HFF-Myc (cell line): ENCODE data around the gene KCNJ5.

Experiments
- DNase-seq: peaks from one replicate; pipeline ENCODE4 v3.0.0-alpha.2; 2011; ENCODE audit warnings: low read depth; ENCODE audit errors: extremely low read depth
- H3K4me3 ChIP-seq: replicated peaks from 2 replicates; pipeline ENCODE4 v1.5.1; 2011; ENCODE audit warnings: low read depth, mild to moderate bottlenecking, control low read depth, low read length
- TF ChIP-seq, protein P1 (sequence below): IDR thresholded peaks from 2 replicates; pipeline ENCODE4 v1.5.1; 2012; ENCODE audit warnings: mild to moderate bottlenecking, low read depth, low read length, control low read depth; ENCODE audit errors: missing control alignments

Gene KCNJ5

DNA sequence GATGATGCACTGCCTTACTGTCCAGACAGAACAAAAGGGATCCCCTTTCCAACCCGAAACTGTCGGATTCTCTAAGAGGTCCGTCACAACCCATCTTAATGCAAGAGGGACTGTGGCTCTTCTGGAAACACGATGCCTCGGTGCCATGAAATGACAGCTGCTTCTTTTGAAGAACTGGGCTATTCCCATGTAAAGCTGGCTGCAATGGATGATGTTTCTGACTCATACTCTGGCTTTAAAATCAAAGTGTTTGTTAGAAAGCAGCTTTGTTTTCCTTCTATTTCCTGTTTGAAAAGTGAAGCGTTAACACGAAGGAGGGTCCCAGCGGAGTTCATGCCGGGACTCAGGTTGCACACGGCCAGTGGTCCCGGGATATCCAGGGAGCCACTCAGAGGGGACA lies 48.4 kb downstream of the KCNJ5 start:
- no peak for DNase-seq
- H3K4me3 ChIP-seq, result no peak overlapping the region
- TF ChIP-seq, protein P1, sequence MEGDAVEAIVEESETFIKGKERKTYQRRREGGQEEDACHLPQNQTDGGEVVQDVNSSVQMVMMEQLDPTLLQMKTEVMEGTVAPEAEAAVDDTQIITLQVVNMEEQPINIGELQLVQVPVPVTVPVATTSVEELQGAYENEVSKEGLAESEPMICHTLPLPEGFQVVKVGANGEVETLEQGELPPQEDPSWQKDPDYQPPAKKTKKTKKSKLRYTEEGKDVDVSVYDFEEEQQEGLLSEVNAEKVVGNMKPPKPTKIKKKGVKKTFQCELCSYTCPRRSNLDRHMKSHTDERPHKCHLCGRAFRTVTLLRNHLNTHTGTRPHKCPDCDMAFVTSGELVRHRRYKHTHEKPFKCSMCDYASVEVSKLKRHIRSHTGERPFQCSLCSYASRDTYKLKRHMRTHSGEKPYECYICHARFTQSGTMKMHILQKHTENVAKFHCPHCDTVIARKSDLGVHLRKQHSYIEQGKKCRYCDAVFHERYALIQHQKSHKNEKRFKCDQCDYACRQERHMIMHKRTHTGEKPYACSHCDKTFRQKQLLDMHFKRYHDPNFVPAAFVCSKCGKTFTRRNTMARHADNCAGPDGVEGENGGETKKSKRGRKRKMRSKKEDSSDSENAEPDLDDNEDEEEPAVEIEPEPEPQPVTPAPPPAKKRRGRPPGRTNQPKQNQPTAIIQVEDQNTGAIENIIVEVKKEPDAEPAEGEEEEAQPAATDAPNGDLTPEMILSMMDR, result no peak

DNA sequence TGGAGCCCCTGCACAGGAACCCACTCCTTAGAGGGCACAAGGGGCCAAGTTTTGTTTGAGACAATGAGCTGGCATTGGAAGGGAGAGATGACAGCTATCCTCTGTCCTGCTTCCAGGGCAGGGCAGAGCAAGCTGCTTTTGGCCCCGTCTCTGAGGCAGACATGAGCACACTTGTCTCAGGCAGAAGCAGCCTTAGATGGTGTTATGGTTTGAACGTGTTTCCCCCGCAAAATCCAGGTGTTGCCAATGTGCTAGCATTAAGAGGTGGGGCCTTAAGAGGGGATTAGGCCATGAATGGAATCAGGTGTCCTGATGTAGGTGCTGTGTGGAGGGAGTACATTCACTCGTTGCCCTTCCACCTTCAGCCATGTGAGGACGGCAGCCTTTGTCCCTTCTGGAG lies 49.0 kb downstream of the KCNJ5 start:
- DNase-seq, result no peak
- no peak overlapping the region for H3K4me3 ChIP-seq
- TF ChIP-seq, protein P1, result no peak

DNA sequence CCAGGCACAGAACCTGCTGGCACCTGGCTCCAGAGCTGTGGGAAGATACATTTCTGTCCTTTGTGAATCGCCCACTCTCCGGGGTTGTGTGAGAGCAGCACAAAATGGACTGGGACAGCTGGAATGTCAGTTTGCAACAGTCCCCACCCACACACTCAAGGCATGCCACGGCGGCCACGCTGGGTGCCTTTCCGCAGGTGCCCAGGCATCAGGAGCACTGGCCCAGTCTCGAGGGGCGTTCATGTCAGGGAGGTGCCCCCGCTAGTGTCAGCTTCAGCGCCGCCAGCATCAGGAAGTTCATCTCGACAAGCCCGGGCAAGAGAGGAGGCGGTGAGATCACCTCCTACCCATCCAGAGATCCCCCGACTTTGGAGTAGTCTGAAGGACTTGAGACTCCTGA lies 49.4 kb downstream of the KCNJ5 start:
- TF ChIP-seq, protein P1, result no peak
- H3K4me3 ChIP-seq, result no peak overlapping the region
- no peak for DNase-seq

DNA sequence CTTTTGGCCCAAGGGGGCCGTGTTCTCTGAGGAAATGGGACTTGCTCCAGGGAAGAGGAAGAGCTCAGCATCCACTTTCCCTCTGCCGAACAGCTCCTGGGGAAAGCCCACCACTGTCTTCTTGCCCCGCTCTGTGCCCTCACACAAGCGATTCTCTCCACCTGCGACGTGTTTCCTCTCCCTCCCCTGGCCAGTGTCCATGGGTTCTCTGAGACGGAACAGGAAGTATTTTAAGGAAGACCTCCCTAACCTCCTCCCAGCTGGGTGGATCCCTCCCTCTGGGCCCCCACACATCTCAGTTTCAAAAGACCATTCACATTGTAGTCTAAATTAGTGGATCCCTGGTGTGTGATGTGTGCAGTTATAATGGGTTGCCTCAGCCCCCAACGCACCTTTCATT lies 50.0 kb downstream of the KCNJ5 start:
- no peak overlapping the region for H3K4me3 ChIP-seq
- DNase-seq, result no peak
- TF ChIP-seq, protein P1, result no peak

DNA sequence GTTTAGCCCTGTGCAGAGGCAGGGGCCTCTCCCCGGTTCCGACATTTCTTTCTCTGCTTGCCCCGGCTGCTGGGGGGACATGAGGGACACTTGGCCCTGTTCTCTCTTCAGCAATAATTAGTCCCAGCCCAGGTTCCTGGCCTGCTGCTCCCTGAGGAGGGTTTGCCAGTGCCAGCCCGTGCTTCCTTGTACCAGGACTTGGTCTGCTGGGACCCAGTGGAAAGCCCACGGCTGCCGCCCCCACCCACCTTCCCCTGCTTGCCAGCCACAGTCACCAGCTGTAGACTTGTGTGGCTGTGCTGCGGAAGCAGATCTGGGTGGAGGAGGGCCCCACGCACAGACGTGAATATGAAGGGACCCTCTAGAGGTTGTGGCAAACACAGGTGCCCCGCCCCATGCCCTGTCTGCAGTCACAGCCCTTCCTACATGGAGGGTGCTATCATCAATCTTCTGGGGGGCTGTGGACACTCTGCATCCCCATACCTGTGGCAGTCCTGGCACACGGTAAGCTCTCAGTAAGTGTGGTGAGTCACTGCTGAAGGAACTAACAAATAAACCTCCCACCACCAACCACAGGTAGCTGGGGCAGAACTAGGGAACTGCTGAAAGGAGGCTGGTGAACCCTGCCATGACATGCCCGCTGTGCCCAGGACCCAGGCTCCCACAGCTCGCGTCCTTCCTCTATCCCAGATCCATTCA lies 50.6 kb downstream of the KCNJ5 start:
- H3K4me3 ChIP-seq, result no peak overlapping the region
- TF ChIP-seq, protein P1, result no peak
- no peak for DNase-seq

DNA sequence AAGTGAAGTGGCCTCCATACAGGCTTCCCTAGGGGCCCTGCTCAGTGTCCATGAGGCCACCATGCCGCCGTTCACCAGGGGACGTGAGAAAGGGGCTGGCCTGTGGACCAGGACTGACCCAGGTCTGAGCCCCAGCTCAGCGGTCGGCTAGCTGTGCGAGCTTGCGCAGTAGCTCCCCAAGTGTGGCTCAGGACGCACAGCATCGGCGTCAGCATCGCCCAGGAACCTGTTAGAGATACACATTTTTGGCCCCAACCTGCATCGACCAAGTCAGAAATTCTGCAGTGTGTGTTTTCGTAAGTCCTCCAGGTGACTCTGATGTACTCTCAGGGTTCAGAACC lies 51.1 kb downstream of the KCNJ5 start:
- TF ChIP-seq, protein P1, result no peak
- no peak overlapping the region for H3K4me3 ChIP-seq
- no peak for DNase-seq
